Esophagus (tissue), 2 donors: ENCODE results near the gene DSCAM. TPM values are rescaled to one million over a fixed set of nuclear protein-coding genes. Genes with fewer than 3 reads are reported as not detected.

Source experiments
- H3K27ac ChIP-seq, 2 donors: one replicate each; pipeline ENCODE4 v1.5.1; 2013; ENCODE audit warnings: low read depth in 2 of 2, mild to moderate bottlenecking in 2 of 2, inconsistent platforms in 1 of 2, low read length in 1 of 2, moderate library complexity in 1 of 2
- H3K27me3 ChIP-seq, 2 donors: one replicate each; pipeline ENCODE4 v1.6.1; 2013; ENCODE audit warnings: low read length in 2 of 2, control low read depth in 1 of 2, mild to moderate bottlenecking in 1 of 2; ENCODE audit not compliant: insufficient read depth in 2 of 2, control insufficient read depth in 1 of 2
- H3K36me3 ChIP-seq, 2 donors: one replicate each; pipeline ENCODE4 v1.6.1; 2013; ENCODE audit warnings: low read length in 1 of 2; ENCODE audit not compliant: control insufficient read depth in 2 of 2, insufficient read depth in 2 of 2
- H3K4me1 ChIP-seq, 2 donors: one replicate each; pipeline ENCODE4 v1.6.1; 2013; ENCODE audit warnings: low read length in 1 of 2; ENCODE audit not compliant: control insufficient read depth in 2 of 2, insufficient read depth in 2 of 2
- H3K4me3 ChIP-seq, 2 donors: one replicate each; pipeline ENCODE4 v1.5.1; 2013; ENCODE audit warnings: low read length in 2 of 2, mild to moderate bottlenecking in 2 of 2, low read depth in 1 of 2, moderate library complexity in 1 of 2
- H3K9me3 ChIP-seq, 2 donors: one replicate each; pipeline ENCODE4 v1.6.1; 2013; ENCODE audit warnings: mild to moderate bottlenecking in 2 of 2, low read depth in 1 of 2, low read length in 1 of 2, moderate library complexity in 1 of 2; ENCODE audit not compliant: control insufficient read depth in 2 of 2, insufficient read depth in 1 of 2
- WGBS, 2 donors: extraction: QIAGEN DNeasy Blood & Tissue Kit; methylation state at CpG; one replicate each; pipeline ENCODE4 v1.1.7; 2013; 5-methylcytosine and 5-hydroxymethylcytosine counted together
- polyA plus RNA-seq, 2 donors: library from polyadenylated mRNA; stranded (reverse); fragments of 200-250 nt; gene quantifications; one replicate each; pipeline ENCODE4 v1.2.3, GENCODE V29; 2013
- donor health status: healthy with polysubstance abuse.
- donor health status: Bipolar disorder and iron deficiency.

Gene DSCAM
- polyA plus RNA-seq, 2 donors = under 0.01 TPM; not detected in 1

DNA sequence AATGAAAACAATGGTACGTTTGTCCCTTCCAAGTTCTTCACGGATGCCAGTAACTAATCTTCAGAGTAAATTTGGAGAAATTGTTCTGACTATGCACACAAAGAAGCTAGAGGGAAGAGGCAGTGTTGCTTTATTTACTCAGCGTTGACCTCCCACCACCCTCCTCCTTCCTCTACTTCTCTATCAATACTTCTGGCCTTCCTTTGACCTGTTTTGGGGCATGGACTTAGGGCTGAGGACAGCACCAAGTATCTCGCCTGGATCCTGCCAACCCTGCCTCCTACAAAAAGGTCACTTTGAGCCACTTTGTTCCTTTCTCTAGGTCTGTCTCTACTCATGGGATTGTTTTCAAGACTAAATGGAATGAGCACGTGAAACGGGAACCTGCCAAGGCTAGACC, 282.6 kb downstream of the DSCAM start:
- no peaks in the 10 kb centered on the region for H3K4me1 ChIP-seq
- peaks cover 0 to 2% of the 10 kb centered on the region in 2 donors for H3K9me3 ChIP-seq
- no peak overlapping the region for H3K27ac ChIP-seq
- H3K36me3 ChIP-seq = no peaks in the 10 kb centered on the region
- H3K27me3 ChIP-seq = no peaks in the 10 kb centered on the region
- 51 to 58% methylated on average over 6 of the region's 6 CpGs for WGBS, 2 donors
- no peak overlapping the region for H3K4me3 ChIP-seq

DNA sequence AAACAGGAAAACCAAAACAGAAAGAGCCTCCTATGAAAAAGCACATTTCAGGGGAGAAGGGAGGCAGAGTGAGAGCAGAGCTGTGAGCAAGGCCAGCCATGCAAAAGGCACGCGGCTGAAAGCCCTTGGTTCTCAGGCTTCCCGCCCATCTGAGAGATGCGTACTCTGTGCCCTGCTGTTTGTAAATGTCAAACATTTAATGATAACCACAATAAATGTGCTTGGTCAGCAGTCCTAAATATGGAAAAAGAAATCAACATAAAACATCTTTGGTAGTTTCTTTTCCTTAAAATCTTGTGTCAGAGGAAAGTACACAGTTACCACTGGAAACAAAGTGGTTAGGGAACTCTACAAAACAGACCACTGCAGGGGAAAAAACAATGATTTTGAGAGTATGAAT, 283.1 kb downstream of the DSCAM start:
- Histone ChIP-seq H3K27me3 (no peaks in the 10 kb centered on the region), H3K27ac (no peak overlapping the region)

DNA sequence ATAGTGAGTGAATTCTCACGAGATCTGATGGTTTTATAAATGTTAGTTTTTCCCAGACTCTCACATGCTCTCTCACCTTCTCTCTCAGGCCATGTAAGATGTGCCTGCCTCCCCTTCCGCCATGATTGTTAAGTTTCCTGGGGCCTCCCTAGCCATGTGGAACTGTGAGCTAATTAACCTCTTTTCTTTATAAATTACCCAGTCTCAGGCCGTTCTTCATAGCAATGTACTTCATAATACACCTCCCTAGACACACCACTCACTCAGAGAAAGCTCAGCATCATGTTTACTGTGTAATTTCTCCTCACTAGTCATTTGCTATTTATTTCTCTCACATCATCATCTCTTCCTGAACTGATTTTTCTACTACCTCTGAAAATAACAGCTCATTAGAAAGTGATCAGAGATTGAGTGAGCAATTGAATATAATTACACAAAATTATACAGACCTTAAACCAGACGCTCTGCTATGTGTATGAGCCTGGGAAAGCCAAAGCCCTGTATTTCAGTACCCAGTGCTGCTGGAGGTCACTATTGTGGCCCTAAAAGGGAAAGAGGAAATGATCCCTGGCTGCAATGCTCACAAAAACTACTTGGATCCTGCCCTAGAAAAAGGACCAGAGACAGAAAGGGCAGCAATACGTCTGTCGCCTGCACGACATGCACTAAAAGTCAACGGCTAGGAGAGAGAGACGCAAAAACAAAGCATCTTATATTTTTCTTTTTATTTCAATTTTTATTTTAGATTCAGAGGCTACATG, 284.5 kb downstream of the DSCAM start:
- H3K4me1 ChIP-seq = no peaks in the 10 kb centered on the region
- H3K36me3 ChIP-seq = no peaks in the 10 kb centered on the region
- H3K27me3 ChIP-seq = no peaks in the 10 kb centered on the region
- H3K4me3 ChIP-seq = no peak overlapping the region
- no peak overlapping the region for H3K27ac ChIP-seq
- WGBS, 2 donors = 74 to 81% methylated on average over 9 of the region's 9 CpGs
- no peaks in the 10 kb centered on the region for H3K9me3 ChIP-seq

More for the DNA sequence above, 283.1 kb downstream of the DSCAM start:
- 38 to 52% methylated on average over 4 of the region's 4 CpGs for WGBS, 2 donors
- Histone ChIP-seq H3K36me3 (no peaks in the 10 kb centered on the region), H3K4me1 (no peaks in the 10 kb centered on the region), H3K9me3 (peaks cover 0 to 2% of the 10 kb centered on the region in 2 donors), H3K4me3 (no peak overlapping the region)

DNA sequence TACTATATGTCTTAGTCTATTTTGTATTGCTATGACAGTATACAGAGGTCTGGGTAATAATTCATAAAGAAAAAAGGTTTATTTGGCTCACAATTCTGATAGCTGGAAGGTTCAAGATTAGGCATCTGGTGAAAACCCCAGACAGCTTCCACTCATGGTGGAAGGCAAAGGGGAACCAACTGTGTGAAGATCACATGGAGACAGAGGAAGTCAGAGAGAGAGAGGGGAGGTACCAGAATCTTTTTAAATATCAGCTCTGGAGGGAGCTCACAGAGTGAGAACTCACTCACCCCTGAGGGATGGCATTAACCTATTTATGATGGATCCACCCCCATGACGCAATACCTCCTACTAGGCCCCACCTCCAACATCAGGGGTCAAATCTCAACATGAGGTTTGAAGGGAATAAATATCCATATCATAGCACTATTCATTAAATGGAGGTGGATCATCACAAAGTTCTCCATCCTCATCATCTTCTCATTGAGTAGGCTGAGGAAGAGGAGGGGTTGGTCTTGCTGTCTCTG, 290.5 kb downstream of the DSCAM start:
- Histone ChIP-seq H3K4me1 (no peaks in the 10 kb centered on the region), H3K4me3 (no peak overlapping the region), H3K36me3 (no peaks in the 10 kb centered on the region), H3K27ac (no peak overlapping the region), H3K9me3 (no peaks in the 10 kb centered on the region), H3K27me3 (no peaks in the 10 kb centered on the region)
- 14 to 81% methylated on average over 1 of the region's 1 CpG for WGBS, 2 donors

DNA sequence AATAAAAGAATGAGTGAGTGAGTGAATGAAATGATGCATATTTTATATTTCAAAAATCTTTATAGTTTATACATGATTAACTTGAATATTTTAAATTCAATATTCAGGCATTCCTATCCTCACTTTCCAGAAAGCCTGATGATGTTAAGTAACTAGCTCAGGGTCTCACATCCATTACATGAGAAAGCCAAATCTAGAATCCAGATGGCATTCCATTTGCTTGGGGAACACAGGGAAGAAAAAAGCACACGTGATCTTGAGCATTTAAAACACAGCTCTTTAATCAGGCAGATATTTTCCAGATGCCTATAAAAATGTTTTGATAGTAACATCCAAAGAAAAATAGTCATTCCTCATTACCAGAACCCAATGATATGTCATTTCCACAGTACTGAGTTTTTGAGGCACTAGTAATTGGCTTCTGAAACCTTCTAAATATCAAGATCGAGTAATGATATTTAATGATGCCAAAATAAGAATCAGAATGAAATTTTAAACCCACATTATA, 291.9 kb downstream of the DSCAM start:
- no peak overlapping the region for H3K27ac ChIP-seq
- no peaks in the 10 kb centered on the region for H3K4me1 ChIP-seq
- no peaks in the 10 kb centered on the region for H3K9me3 ChIP-seq
- 64 to 74% methylated on average over 2 of the region's 2 CpGs for WGBS, 2 donors
- no peaks in the 10 kb centered on the region for H3K27me3 ChIP-seq
- no peaks in the 10 kb centered on the region for H3K36me3 ChIP-seq
- H3K4me3 ChIP-seq = no peak overlapping the region

DNA sequence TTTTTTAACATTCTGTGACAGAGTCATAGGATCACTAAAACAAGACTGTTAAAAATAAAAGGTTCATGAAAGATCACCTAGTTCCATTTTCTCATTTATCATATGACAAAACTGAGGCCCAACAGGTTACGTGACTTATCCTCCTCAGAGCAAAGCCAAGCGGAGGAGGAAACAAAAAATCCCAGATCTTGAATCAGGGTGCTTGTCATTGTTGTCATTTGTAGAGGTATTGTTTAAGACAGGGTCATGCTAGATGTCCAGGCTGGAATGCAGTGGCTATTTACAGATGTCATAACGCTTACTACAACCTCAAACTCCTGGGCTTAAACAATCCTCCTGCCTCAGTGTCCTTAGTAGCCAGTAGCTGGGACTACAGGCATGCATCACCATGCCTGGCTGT, 293.2 kb downstream of the DSCAM start:
- Histone ChIP-seq H3K36me3 (no peaks in the 10 kb centered on the region), H3K9me3 (no peaks in the 10 kb centered on the region), H3K4me1 (no peaks in the 10 kb centered on the region), H3K27me3 (no peaks in the 10 kb centered on the region), H3K27ac (no peak overlapping the region), H3K4me3 (no peak overlapping the region)
- WGBS, 2 donors = 71 to 73% methylated on average over 3 of the region's 3 CpGs

DNA sequence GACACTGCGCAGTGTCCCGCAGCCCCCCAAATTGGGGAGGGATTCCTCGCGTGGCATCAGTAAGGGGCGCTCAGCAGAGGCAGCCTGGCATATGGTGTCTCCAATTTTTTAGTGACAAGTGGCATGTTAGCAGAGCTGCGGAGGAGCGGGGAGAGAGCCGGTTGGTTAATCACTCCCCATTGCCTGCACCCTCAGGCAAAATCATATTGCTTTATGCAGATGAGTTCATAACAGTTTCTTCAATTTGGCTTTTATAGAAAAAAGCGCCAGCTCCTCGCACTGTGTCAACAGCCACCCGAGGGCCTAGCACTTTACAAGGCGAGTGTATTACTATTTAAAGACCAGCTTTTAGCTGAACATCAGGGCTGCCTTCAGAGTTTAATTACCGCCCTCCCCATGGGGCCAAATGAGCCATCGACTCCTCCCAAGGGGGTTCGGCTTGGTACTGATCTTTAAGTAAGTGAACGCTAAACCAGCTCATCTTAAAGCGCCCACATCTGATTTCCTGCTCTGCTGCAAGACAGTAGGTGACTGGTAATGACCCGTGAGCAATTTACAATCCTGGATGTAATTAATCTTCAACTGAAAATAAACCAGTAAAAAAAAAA, 298.9 kb downstream of the DSCAM start:
- Histone ChIP-seq H3K27ac (no peak overlapping the region), H3K4me3 (no peak overlapping the region), H3K9me3 (peaks cover 0 to 5% of the 10 kb centered on the region in 2 donors), H3K36me3 (no peaks in the 10 kb centered on the region), H3K4me1 (no peaks in the 10 kb centered on the region), H3K27me3 (no peaks in the 10 kb centered on the region)
- 72 to 83% methylated on average over 18 of the region's 18 CpGs for WGBS, 2 donors

DNA sequence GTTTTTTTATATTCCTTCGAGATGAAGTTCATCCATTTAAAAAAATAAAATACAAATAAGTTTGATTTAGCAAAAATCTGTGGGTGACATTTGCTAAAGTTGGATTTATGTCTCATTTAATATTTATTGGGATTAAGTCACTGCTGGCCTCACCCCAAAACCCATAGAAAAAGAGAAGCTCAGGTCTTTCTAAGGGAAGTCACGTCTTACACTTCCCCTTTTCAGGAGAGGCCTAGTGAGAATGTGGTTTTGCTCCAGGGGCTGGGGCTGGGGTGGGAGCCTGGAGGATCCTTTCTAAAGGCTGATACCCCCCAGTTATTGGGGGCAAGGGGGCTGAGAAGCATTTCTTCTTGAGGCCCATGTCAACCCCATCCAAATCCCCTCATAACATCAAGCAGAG, 300.3 kb downstream of the DSCAM start:
- H3K9me3 ChIP-seq = peaks cover 0 to 5% of the 10 kb centered on the region in 2 donors
- H3K27me3 ChIP-seq = no peaks in the 10 kb centered on the region
- H3K4me1 ChIP-seq = no peaks in the 10 kb centered on the region
- no peaks in the 10 kb centered on the region for H3K36me3 ChIP-seq
- WGBS, 2 donors = 72 to 78% methylated on average over 2 of the region's 2 CpGs
- no peak overlapping the region for H3K4me3 ChIP-seq
- no peak overlapping the region for H3K27ac ChIP-seq

DNA sequence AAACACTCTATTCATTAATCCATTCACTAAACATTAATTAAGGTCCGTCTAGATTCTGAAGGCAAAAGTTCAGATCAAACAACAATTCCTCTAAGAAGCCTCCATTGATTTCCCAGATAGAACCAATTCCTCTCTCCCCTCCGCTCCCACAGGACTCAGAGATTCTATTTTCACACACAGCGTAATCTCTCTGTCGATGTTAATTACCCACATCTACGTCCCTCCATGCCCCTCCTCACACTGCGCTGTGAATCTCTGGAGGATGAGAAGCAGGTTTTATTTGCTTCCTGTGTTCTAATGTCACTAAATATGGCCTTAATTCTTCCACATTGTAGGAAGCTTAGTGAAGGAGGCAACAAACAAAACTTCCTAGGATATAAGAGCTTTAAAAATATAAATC, 306.7 kb downstream of the DSCAM start:
- no peak overlapping the region for H3K27ac ChIP-seq
- H3K4me3 ChIP-seq = no peak overlapping the region
- WGBS, 2 donors = 71 to 72% methylated on average over 6 of the region's 6 CpGs
- no peaks in the 10 kb centered on the region for H3K4me1 ChIP-seq
- H3K27me3 ChIP-seq = no peaks in the 10 kb centered on the region
- peaks cover 4% of the 10 kb centered on the region in 2 donors for H3K9me3 ChIP-seq
- H3K36me3 ChIP-seq = no peaks in the 10 kb centered on the region
